Activated CD4-positive, alpha-beta T cell treated with anti-CD3 and anti-CD28 coated beads, Interleukin-2, amount 50 U/mL, for 48 hours (primary cell): Measurements from ENCODE around the gene ZSWIM4.
"Not testable (repeated sequence)": the region's sequence is repeated elsewhere in the genome, so short reads cannot be mapped to it uniquely, and the experiment has no call there.

Experiments
- DNase-seq, 2 experiments: peaks; one replicate each; pipeline ENCODE4 v3.0.0-alpha.2; 2020

Gene ZSWIM4

DNA sequence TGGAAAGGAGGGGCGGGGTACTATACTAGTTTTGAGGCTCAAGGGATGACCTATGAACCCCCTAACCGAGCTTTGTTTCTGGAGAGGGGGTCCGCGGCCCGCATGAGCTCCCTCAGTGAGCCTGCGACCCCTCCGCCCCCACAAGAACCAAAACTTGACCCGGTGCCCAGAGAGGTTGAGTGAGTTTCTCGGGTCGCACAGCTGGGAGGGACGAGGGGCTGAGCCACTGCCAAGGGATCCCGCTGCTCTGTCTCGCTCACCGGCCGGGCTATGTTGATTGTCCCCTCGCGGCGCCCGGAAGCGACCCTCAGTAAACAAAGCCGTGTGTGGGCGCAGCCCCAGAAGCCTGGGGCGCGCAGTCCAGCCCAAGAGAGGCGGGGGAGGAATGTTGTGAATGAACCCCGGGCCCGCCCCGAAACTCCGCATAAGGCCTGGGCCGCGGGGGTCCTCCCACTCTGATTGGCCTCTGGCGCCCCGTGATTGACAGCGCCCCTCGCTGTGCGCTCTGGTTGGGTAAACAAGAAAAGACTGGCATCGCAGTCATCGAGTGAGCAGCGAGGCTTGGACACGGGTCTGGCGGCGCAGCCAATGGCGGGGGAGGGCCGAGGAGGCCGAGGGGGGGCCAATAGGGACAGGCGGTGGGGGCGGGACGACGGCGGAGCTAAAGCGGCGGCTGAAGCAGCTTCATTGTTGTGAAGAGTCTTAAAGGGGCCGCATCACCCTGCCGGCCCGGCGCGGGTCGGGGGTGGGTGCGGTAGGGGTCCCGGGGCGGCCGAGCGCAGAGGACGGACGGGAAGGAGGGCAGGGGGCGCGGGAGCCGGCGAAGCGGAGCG is at the start of gene ZSWIM4:
ZSWIM4 (plus strand) TSS at position 687 of the 833 bp plus-strand sequence. CDS start 206 bp downstream, outside the sequence.
- DNase-seq, result peak; percentile 96 to 97

DNA sequence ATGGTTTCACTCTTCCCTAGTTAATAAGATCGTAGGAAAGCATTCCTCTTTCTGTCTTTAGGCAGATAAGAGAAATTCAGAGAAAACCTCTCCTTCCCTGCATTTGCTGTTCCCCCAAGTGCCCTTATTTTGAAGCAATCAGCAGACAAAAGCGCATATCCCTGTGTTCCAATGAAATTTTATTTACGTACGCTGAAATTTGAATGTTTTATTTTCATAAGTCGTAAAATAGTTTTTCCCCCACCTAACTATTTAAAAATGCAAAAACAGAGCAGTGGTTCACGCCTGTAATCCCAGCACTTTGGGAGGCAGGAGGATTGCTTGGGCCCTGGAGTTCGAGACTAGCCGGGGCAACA is 48.2 kb upstream of the ZSWIM4 start:
- no peak for DNase-seq

DNA sequence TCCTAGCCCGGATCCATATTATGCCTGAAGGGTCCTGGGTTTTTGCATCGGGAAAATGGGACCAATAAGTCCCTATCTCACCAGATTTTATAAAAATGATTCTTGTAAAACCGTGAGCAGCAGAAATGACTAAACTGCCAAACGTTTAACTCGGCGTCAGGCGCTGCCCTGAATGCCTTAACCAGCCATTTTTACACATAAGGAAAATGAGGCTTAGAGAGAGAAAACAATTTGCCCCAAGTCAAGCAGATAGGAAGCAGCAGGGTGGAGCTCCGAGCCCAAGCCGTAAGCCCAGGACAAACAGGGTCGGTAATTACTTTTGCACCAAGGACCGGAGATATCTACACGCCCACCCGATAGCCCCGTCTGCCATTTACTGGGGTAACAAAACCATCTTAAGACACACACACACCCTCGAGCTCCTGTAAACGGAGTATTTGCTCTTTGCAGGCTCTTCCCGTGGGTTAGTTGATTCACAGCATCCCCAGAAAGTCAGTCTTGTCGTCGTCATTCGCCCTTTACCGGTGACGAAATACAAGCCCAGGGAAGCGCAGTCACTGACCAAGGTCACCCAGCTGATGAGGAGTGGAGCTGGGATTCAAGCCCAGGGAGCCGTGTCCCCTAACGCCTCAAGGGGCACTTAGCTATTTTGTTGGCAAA is 46.9 kb upstream of the ZSWIM4 start:
- DNase-seq, result peak; percentile 13 to 27

DNA sequence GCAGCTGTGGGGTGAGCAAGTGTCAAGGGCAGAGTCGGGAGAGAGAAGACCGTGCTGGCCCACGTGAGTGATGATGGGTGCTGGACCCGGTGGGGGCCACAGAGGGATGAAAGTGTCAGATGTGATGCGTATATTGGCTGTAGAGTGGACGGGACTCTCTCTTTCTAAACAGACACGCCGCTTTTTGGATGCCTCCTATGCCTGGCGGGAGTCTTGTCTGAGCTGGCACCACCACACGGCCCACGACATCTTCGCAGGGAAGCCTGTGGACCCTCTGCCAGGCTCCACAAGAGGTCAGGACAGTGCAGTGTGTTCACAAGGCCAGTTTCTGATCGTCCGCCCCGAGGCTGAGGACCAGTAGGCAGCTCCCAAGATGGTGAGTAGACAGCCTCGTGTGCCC is 43.8 kb upstream of the ZSWIM4 start:
- no peak for DNase-seq

DNA sequence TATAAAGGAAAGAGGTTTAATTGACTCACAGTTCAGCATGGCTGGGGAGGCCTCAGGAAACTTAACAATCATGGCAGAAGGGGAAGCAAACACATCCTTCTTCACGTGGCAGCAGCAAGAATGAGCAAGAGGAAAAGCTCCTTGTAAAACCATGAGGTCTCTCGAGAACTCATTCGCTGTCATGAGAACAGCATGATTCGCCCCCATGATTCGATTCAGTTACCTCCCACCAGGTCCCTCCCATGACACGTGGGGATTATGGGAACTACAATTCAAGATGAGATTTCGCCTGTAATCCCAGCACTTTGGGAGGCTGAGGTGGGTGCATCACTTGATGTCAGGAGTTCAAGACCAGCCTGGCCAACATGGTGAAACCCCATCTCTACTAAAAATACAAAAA is 41.6 kb upstream of the ZSWIM4 start:
- DNase-seq, result not testable (repeated sequence)

DNA sequence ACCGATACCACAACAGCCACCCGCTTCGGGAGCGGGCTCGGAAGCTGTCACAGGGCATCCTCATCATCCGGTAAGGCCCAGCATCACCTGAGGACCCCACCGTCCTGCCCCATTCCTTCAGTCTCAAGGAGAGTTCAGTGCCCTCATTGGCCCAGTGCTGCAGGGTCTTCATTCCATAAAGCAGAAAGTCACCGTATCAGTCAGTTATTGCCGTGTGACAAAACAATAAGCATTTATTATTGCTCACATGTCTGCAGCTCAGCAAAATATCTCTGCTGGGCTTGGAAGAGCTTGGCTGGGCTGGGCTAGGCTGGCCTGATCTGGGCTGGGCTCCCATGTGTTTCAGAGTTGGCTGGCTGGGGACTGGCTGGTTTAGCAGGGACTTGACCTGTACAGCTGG is 39.0 kb upstream of the ZSWIM4 start:
- DNase-seq, result no peak

DNA sequence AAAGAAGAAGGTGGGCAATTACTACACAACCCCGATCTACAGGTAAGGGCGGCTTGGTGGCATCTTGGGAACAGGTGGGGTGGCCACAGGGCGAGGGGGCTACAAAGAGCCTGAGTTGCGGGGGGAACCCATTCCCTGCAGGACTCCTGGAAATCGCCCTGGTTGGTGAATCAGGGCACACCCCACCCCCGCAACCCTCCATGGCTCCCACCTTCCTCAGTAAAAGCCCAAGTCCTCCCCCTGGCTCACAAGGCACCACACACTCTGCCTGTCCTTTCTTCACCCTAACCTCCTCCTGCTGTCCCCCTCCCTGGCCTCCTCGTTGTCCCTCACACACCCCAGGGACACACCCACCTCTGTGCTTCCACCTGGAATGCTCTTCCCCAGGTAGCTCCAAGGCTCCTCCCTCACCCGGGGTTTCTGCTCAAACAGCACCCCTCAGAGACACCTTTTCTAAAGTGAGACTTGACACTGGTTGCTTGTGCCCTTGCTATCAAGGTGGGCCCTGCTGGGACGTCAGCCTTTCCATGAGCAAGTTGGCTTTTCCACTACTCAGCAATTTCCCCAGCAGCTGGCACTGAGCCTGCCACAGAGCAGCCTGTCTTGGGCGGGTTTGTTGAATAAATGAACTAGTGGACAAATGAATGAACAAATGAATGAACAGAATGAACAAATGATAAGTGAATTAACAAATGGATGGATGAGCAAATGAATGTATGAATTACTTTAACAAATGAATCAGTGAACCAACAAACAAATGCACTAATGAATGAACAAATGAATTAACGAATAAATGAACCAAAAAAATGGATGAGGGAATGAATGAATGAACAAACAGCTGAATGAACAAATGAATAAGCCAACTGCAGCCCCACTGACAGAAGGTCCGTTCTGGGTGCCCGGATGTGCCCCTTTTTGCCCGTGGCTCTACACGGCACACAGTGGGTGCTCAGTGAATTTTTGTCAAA is 37.2 kb upstream of the ZSWIM4 start:
- DNase-seq, result no peak

DNA sequence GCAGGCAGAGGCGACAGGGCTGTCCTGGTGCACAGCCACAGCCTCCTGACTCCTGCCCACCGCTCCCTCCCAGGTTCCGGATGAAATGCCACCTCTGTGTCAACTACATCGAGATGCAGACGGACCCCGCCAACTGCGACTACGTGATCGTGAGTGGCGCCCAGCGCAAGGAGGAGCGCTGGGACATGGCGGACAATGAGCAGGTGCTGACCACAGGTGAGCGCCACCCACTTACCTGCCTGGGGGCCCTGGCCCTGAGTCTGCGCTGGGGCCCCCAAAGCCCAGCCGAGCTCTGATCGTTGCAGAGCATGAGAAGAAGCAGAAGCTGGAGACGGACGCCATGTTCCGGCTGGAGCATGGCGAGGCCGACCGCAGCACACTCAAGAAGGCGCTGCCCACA is 36.4 kb upstream of the ZSWIM4 start:
- no peak for DNase-seq

DNA sequence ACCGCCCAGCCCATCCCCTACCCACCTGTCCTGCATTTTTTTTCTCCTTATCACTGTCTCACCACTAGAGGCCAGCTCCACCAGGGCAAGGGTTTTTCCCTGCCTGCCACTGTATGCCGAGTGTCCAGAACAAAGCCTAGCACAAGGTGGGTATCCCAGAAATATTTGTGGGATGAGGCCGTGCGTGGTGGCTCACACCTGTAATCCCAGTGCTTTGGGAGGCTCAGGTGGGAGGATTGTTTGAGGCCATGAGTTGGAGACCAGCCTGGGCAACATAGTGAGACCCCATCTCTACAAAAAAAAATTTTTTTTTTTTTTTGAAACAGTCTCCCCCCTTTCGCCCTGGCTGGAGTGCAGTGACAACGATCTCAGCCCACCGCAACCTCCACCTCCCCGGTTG is 33.8 kb upstream of the ZSWIM4 start:
- no peak for DNase-seq

DNA sequence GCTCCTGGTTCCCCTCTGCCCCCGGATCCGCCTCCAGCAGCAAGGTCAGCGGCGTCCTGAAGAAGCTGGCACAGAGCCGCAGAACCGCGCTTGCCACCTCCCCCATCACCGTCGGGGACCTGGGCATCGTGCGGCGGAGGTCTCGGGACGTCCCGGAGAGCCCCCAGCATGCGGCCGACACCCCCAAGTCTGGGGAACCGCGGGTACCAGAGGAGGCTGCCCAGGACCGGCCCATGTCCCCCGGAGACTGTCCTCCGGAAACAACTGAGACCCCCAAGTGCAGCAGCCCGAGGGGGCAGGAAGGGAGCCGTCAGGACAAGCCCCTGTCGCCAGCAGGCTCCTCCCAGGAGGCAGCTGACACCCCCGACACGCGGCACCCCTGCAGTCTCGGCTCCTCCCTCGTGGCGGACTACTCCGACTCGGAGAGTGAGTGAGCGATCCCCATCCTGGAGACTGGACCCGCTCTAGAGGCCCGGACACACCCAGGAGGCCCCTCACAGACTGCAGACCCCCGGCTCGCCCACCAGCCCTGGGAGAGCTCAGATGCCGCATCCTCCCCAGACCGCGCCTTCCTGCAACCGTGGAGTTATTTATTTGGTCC is 32.5 kb upstream of the ZSWIM4 start:
- no peak for DNase-seq

DNA sequence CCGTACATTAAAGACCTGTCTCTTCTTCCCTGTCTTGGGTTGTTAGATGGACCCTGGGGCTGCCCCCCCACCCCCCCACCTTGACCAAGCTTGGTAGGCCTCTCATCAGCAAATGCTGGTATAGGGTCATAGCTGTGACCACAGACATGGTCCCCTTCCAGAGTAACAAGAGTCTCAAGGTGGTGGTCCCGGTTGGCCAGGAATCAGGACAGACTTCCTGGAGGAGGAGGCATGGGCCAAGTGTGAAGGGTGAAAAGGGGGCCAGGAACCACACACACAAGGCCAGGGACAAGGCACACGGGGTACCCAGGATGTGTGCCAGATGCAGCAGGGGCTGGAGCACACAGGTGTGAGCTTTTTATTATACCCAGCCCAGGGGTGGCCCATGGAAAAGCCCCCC is 32.0 kb upstream of the ZSWIM4 start:
- DNase-seq, result no peak

DNA sequence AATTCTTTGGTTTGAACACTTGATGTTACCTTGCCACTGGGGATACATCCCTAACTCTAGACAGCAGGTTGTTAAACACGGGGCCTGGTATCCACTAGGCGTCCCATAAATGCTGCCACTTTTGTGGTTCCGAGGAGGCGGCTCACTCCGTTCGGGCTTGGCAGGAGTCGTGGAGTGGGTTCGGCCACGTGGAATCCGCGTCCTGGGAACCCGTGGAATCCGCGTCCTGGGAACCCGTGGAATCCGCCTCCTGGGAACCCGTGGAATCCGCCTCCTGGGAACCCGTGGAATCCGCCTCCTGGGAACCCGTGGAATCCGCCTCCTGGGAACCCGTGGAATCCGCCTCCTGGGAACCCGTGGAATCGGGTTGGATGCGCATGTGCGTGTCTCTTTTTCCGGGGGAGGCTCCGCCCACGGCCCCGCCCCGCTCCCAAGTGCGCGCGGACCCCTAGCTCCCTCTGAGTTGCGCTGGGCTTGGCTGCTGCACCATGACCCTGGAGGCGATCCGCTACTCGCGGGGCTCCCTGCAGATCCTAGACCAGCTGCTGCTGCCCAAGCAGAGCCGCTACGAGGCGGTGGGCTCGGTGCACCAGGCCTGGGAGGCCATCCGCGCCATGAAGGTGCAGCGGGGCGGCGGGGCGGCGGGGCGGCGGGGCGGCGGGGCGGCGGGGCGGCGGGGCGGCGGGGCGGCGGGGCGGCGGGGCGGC is 31.0 kb upstream of the ZSWIM4 start, which contains the start of gene MRI1:
MRI1 (plus strand) TSS at position 422 of the 707 bp plus-strand sequence; CDS start at position 489, 67 bp downstream.
- peak; percentile 71 to 78 for DNase-seq

DNA sequence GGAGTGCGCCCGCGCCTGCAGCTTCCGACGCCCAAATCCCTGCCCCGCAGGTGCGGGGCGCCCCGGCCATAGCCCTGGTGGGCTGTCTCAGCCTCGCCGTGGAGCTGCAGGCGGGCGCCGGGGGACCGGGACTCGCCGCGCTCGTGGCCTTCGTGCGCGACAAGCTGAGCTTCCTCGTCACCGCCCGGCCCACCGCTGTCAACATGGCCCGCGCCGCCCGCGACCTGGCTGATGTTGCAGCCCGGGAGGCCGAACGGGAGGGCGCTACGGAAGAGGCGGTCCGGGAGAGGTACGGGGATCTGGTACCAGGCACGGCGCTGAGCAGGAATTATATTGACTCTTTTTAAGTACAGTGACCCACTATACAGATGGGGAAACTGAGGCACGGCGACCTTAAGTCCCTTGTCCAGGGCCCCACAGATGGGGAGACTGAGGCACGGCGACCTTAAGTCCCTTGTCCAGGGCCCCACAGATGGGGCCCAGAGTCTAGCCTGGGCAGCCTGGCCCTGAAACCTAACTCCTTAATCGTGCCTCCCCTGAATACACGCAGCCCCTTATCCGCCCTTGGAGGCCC is 30.3 kb upstream of the ZSWIM4 start:
- DNase-seq, result peak; percentile 47 to 52

DNA sequence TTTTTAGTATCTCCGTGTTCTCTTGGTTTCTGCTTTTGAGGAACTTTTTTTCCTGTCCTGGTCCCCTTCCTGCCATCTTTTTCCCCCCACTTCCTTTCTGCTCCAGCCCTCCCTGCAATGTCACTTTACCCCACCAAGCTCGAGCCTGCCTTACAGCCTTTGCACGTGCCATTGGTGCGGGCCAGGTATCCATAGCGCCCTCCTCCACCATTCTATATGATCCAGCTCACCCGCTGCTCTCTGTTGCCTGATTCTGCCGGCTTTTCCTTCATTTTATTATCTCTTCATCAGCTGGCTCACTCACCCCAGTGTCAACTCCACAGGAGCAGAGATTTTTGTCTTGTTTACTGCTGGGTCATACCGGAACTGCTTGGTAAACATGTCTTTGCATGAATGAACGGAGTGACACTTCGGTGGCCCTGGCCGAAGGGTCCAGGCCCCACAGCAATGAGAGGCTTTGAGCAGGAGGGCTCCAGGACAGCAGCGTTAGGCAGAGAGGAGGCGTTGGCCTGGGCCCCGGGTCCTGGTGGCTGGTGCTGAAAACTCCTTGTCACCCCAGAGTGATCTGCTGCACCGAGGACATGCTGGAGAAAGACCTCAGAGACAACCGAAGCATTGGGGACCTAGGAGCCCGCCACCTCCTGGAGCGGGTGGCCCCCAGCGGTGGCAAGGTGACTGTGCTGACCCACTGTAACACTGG is 29.7 kb upstream of the ZSWIM4 start:
- DNase-seq, result no peak

DNA sequence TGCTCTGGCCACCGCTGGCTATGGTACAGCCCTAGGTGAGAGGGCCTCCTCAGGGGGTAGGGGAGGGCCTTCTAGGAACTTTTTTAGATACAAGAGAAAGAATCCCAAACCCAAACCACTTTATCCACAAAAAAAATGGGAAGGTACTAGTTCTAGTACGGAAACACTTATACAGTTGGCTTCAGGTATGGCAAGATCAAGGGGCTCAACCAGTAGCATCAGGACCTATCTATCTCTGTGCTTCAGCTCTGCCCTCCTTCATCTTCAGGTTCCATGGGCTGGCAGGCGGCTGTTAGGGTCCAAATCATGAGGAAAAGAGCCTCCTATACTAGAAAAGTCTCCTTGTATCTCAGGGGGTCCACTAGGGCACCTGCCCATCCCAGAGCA is 29.2 kb upstream of the ZSWIM4 start:
- no peak for DNase-seq

DNA sequence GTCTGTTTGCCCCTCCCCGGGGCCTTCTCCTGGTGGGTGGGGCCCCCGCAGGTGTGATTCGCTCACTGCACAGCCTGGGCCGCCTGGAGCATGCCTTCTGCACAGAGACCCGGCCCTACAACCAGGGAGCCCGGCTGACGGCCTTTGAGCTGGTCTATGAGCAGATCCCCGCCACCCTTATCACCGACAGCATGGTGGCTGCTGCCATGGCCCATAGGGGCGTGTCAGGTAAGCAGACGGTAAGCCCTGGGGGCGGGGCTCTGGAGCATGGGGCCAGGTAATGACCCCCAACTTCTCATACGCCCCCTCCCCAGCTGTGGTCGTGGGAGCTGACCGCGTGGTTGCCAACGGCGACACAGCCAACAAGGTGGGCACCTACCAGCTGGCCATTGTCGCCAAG is 26.7 kb upstream of the ZSWIM4 start:
- DNase-seq, result no peak

DNA sequence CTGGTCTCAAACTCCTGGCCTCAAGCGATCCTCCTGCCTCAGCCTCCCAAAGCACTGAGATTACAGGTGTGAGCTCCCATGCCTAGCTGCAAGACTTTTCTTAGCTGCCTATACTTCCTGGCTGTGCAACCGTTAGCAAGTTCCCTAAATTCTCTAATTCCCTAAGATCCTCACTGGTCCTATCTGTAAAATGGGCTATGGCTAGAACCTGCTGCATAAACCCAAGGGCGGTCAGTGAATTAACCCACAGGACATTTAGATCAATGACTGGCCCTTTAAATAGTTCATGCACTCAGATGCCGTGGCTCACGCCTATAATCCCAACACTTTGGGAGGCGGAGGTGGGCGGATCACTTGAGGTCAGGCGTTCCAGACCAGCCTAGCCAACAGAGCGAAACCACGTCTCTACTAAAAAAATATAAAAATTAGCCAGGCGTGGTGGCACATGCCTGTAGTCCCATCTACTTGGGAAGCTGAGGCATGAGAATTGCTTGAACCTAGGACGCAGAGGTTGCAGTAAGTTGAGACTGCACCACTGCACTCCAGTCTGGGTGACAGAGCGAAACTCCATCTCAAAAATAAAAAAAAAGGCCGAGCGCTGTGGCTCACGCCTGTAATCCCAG is 25.1 kb upstream of the ZSWIM4 start:
- DNase-seq, result no peak

DNA sequence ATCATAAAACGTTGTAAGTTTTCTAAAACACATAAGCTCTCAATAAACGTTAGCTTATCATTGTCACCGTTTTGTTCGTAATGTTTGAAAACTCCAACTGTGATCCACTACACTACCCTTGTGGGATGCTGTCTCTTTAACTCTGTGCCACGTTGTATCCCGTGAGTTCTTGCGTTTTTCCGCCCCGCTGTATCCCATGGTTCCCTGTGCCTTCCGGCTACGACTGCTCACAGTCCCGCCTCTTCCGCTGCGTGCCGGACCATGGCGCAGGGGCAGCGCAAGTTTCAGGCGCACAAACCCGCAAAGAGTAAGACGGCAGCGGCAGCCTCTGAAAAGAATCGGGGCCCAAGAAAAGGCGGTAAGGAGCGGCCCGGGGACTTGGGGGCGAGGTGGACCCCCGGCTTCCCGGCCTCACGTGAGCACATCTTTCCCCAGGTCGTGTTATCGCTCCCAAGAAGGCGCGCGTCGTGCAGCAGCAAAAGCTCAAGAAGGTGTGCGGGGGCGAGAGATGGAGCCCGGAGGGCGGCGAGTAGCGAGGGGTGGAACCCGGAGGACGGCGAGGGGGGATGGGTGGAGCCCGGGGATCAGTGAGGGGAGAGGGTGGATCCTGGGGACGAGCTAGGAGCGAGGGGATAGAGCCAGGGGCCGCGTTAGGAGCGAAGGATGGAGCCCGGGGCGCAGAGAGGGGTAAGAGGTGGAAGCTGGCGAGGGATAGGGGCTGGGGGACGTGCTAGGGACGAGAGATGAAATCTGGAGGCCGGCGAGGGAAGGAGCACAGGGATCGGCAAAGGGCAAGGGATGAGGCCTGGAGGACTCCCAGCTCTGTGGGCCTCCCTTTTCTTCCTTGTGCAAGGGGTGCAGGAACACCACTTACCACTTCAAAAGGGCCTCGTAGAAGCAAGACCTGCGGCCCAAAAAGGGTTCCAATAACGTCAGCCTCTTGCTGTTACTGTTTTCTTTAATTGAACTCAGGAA is 20.7 kb upstream of the ZSWIM4 start, which contains the start of gene C19orf53:
C19orf53 (plus strand) TSS at position 240 of the 975 bp plus-strand sequence; CDS start at position 262, 22 bp downstream.
- DNase-seq, result peak; percentile 85 to 90

DNA sequence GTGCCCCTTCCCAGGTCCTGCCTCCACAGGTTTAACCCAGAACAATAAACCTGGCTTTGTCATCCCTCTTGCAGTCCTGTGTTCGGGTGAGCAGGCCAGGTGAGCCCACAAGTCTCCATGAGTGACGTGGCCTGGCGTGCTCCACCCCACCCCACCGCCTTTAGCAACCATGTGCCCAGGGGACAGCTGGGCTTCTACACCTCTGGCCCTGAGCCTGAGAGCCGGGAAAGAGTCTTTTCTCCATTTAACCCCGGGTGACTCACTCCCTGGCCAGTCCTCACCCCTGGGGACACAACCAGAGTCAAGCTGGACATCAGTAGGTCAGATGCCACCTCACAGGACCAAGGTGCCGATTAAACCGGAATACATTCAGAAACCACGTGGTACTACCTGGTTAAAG is 16.8 kb upstream of the ZSWIM4 start:
- DNase-seq, result no peak
